T-helper 2 cell treated with Interferon-gamma antibody and Interleukin-4, amounts not matched to agents 5 μg/mL and 100 μg/mL, for 36 hours (primary cell): Measurements from ENCODE around the gene RAD51B.

Experiments
- DNase-seq: peaks from one replicate; pipeline ENCODE4 v3.0.0; 2021; ENCODE audit warnings: low spot score
- H3K27ac Mint-ChIP-seq: one replicate; pipeline ENCODE4 v1.8.0; 2021; ENCODE audit warnings: mild to moderate bottlenecking, mixed read lengths
- H3K27me3 Mint-ChIP-seq: one replicate; pipeline ENCODE4 v1.8.0; 2021; ENCODE audit warnings: low read depth, mixed read lengths
- H3K36me3 Mint-ChIP-seq: one replicate; pipeline ENCODE4 v1.8.0; 2021; ENCODE audit warnings: low read depth, mixed read lengths
- H3K4me1 Mint-ChIP-seq: one replicate; pipeline ENCODE4 v1.8.0; 2021; ENCODE audit warnings: low read depth, mixed read lengths
- H3K4me3 Mint-ChIP-seq: one replicate; pipeline ENCODE4 v1.8.0; 2022; ENCODE audit warnings: mild to moderate bottlenecking, moderate library complexity, mixed read lengths
- H3K9me3 Mint-ChIP-seq: one replicate; pipeline ENCODE4 v1.8.0; 2021; ENCODE audit warnings: mixed read lengths

RAD51B gene

GRCh38 chr14:68748260-68748659, 928.7 kb downstream of the RAD51B start:
- Mint-ChIP-seq H3K27me3 (no peaks in the 10 kb centered on the region), H3K4me1 (no peaks in the 10 kb centered on the region), H3K36me3 (no peaks in the 10 kb centered on the region), H3K4me3 (no peak overlapping the region), H3K27ac (no peak overlapping the region), H3K9me3 (no peaks in the 10 kb centered on the region)
- DNase-seq: no peak

- Mint-ChIP-seq H3K27me3 (no peaks in the 10 kb centered on the region), H3K4me1 (no peaks in the 10 kb centered on the region), H3K9me3 (no peaks in the 10 kb centered on the region), H3K27ac (no peak overlapping the region), H3K36me3 (no peaks in the 10 kb centered on the region), H3K4me3 (no peak overlapping the region)
- DNase-seq: no peak
Observed at GRCh38 chr14:68748691-68749090, 929.1 kb downstream of the RAD51B start.

GRCh38 chr14:68749487-68750475, 930.2 kb downstream of the RAD51B start:
- H3K36me3 Mint-ChIP-seq: no peaks in the 10 kb centered on the region
- H3K4me1 Mint-ChIP-seq: no peaks in the 10 kb centered on the region
- H3K4me3 Mint-ChIP-seq: no peak overlapping the region
- DNase-seq: no peak
- no peaks in the 10 kb centered on the region for H3K27me3 Mint-ChIP-seq
- no peak overlapping the region for H3K27ac Mint-ChIP-seq
- no peaks in the 10 kb centered on the region for H3K9me3 Mint-ChIP-seq

GRCh38 chr14:68752271-68753006, 932.9 kb downstream of the RAD51B start:
- Mint-ChIP-seq H3K9me3 (no peaks in the 10 kb centered on the region), H3K27ac (no peak overlapping the region), H3K4me1 (peaks cover 4% of the 10 kb centered on the region), H3K36me3 (no peaks in the 10 kb centered on the region), H3K27me3 (no peaks in the 10 kb centered on the region), H3K4me3 (no peak overlapping the region)
- DNase-seq: no peak

- Mint-ChIP-seq H3K4me3 (no peak overlapping the region), H3K4me1 (peaks cover 11% of the 10 kb centered on the region), H3K9me3 (no peaks in the 10 kb centered on the region), H3K36me3 (no peaks in the 10 kb centered on the region), H3K27me3 (no peaks in the 10 kb centered on the region), H3K27ac (no peak overlapping the region)
- DNase-seq: no peak
Observed at GRCh38 chr14:68753690-68754089, 934.1 kb downstream of the RAD51B start.

GRCh38 chr14:68755016-68755353, 935.4 kb downstream of the RAD51B start:
- Mint-ChIP-seq H3K36me3 (no peaks in the 10 kb centered on the region), H3K9me3 (no peaks in the 10 kb centered on the region), H3K4me3 (no peak overlapping the region), H3K27ac (no peak overlapping the region), H3K4me1 (peaks cover 11% of the 10 kb centered on the region), H3K27me3 (no peaks in the 10 kb centered on the region)
- DNase-seq: no peak

- H3K27ac Mint-ChIP-seq: no peak overlapping the region
- H3K27me3 Mint-ChIP-seq: no peaks in the 10 kb centered on the region
- no peak overlapping the region for H3K4me3 Mint-ChIP-seq
Observed at GRCh38 chr14:68756000-68756481, 936.5 kb downstream of the RAD51B start.

GRCh38 chr14:68756734-68757133, 937.2 kb downstream of the RAD51B start:
- no peaks in the 10 kb centered on the region for H3K9me3 Mint-ChIP-seq
- no peak overlapping the region for H3K27ac Mint-ChIP-seq
- peaks cover 11% of the 10 kb centered on the region for H3K4me1 Mint-ChIP-seq
- no peaks in the 10 kb centered on the region for H3K36me3 Mint-ChIP-seq
- no peaks in the 10 kb centered on the region for H3K27me3 Mint-ChIP-seq
- no peak for DNase-seq
- H3K4me3 Mint-ChIP-seq: no peak overlapping the region

More at GRCh38 chr14:68756000-68756481, 936.5 kb downstream of the RAD51B start:
- H3K4me1 Mint-ChIP-seq: peaks cover 11% of the 10 kb centered on the region
- no peak for DNase-seq
- H3K36me3 Mint-ChIP-seq: no peaks in the 10 kb centered on the region
- no peaks in the 10 kb centered on the region for H3K9me3 Mint-ChIP-seq

- H3K27ac Mint-ChIP-seq: no peak overlapping the region
- no peak for DNase-seq
- H3K4me3 Mint-ChIP-seq: no peak overlapping the region
- H3K4me1 Mint-ChIP-seq: peaks cover 11% of the 10 kb centered on the region
- H3K27me3 Mint-ChIP-seq: no peaks in the 10 kb centered on the region
- no peaks in the 10 kb centered on the region for H3K36me3 Mint-ChIP-seq
- H3K9me3 Mint-ChIP-seq: no peaks in the 10 kb centered on the region
Observed at GRCh38 chr14:68757618-68758081, 938.1 kb downstream of the RAD51B start.

- DNase-seq: no peak
- no peak overlapping the region for H3K27ac Mint-ChIP-seq
- H3K36me3 Mint-ChIP-seq: no peaks in the 10 kb centered on the region
- H3K9me3 Mint-ChIP-seq: no peaks in the 10 kb centered on the region
- no peaks in the 10 kb centered on the region for H3K27me3 Mint-ChIP-seq
- peaks cover 11% of the 10 kb centered on the region for H3K4me1 Mint-ChIP-seq
- no peak overlapping the region for H3K4me3 Mint-ChIP-seq
Observed at GRCh38 chr14:68758301-68758700, 938.7 kb downstream of the RAD51B start.

- Mint-ChIP-seq H3K4me3 (no peak overlapping the region), H3K27me3 (no peaks in the 10 kb centered on the region), H3K36me3 (no peaks in the 10 kb centered on the region), H3K4me1 (peaks cover 11% of the 10 kb centered on the region), H3K27ac (no peak overlapping the region), H3K9me3 (no peaks in the 10 kb centered on the region)
- DNase-seq: no peak
Observed at GRCh38 chr14:68759017-68759560, 939.5 kb downstream of the RAD51B start.

- Mint-ChIP-seq H3K4me3 (no peak overlapping the region), H3K4me1 (peaks cover 16% of the 10 kb centered on the region), H3K9me3 (no peaks in the 10 kb centered on the region), H3K27ac (no peak overlapping the region), H3K36me3 (no peaks in the 10 kb centered on the region), H3K27me3 (no peaks in the 10 kb centered on the region)
- DNase-seq: no peak
Observed at GRCh38 chr14:68759937-68760336, 940.4 kb downstream of the RAD51B start.

- no peak overlapping the region for H3K27ac Mint-ChIP-seq
- H3K27me3 Mint-ChIP-seq: no peaks in the 10 kb centered on the region
- H3K4me3 Mint-ChIP-seq: no peak overlapping the region
- peaks cover 24% of the 10 kb centered on the region for H3K4me1 Mint-ChIP-seq
- no peak for DNase-seq
- H3K9me3 Mint-ChIP-seq: no peaks in the 10 kb centered on the region
- no peaks in the 10 kb centered on the region for H3K36me3 Mint-ChIP-seq
Observed at GRCh38 chr14:68760761-68761160, 941.2 kb downstream of the RAD51B start.

- Mint-ChIP-seq H3K9me3 (no peaks in the 10 kb centered on the region), H3K36me3 (no peaks in the 10 kb centered on the region), H3K4me1 (peaks cover 26% of the 10 kb centered on the region), H3K27ac (no peak overlapping the region), H3K4me3 (no peak overlapping the region), H3K27me3 (no peaks in the 10 kb centered on the region)
- no peak for DNase-seq
Observed at GRCh38 chr14:68761391-68761790, 941.8 kb downstream of the RAD51B start.
